HL-60 (cell line): ENCODE measurements around the gene GATA6.

Experiments used
- DNase-seq, 2 experiments: peaks; one replicate each; pipeline ENCODE4 v3.0.0-alpha.2; 2010 to 2020; ENCODE audit warnings: low read depth in 1 of 2, low spot score in 1 of 2
- H3K27ac ChIP-seq: fragments of 250-450 bp; sonication (Bioruptor Pico); replicated peaks from 2 replicates; pipeline ENCODE4 v1.5.1; 2020; ENCODE audit warnings: mild to moderate bottlenecking, moderate library complexity
- H3K27me3 ChIP-seq: fragments of 250-450 bp; sonication (Bioruptor Pico); 2 replicates; pipeline ENCODE4 v1.5.1; 2021; ENCODE audit warnings: mild to moderate bottlenecking, moderate library complexity; ENCODE audit not compliant: insufficient read depth, poor library complexity, severe bottlenecking
- H3K4me3 ChIP-seq: replicated peaks from 2 replicates; pipeline ENCODE4 v1.5.1; 2011; ENCODE audit warnings: mild to moderate bottlenecking, control low read depth, low read length; ENCODE audit not compliant: insufficient read depth
- CTCF ChIP-seq: IDR thresholded peaks from one replicate; pipeline ENCODE4 v1.5.1; 2011; ENCODE audit warnings: low read length, control low read depth, inconsistent platforms; ENCODE audit not compliant: insufficient read depth
- GABPA ChIP-seq: IDR thresholded peaks from 2 replicates; pipeline ENCODE4 v1.6.1; 2012; ENCODE audit warnings: low read depth
- POLR2AphosphoS5 ChIP-seq: IDR thresholded peaks from 2 replicates; pipeline ENCODE4 v1.6.1; 2012; ENCODE audit warnings: low read depth
- REST ChIP-seq: IDR thresholded peaks from 2 replicates; pipeline ENCODE4 v1.6.1; 2012; ENCODE audit warnings: low read depth; ENCODE audit not compliant: insufficient replicate concordance
- SPI1 ChIP-seq: IDR thresholded peaks from 2 replicates; pipeline ENCODE4 v1.6.1; 2012; ENCODE audit warnings: low read depth, mild to moderate bottlenecking, borderline replicate concordance

The GATA6 gene

GRCh38 chr18:22163416-22164161, 5.8 kb upstream of the GATA6 start:
- no peak for DNase-seq
- Histone ChIP-seq H3K27me3 (peaks cover 75% of the 10 kb centered on the region), H3K4me3 (no peak overlapping the region), H3K27ac (no peak overlapping the region)
- TF ChIP-seq CTCF (no peak), GABPA (no peak), POLR2AphosphoS5 (no peak), REST (no peak), SPI1 (no peak)

- Histone ChIP-seq H3K27me3 (peaks cover 73% of the 10 kb centered on the region), H3K4me3 (no peak overlapping the region), H3K27ac (no peak overlapping the region)
- DNase-seq: no peak
- TF ChIP-seq POLR2AphosphoS5: no peak
Measured at GRCh38 chr18:22164337-22165048, 4.9 kb upstream of the GATA6 start.

GRCh38 chr18:22165049-22165602, 4.3 kb upstream of the GATA6 start:
- no peak for TF ChIP-seq GABPA
- no peak for TF ChIP-seq SPI1
- TF ChIP-seq POLR2AphosphoS5: no peak
- no peak for TF ChIP-seq CTCF
- no peak for TF ChIP-seq REST
- DNase-seq: no peak
- Histone ChIP-seq H3K4me3 (no peak overlapping the region), H3K27ac (no peak overlapping the region), H3K27me3 (peaks cover 79% of the 10 kb centered on the region)

- no peak overlapping the region for H3K27ac ChIP-seq
- TF ChIP-seq GABPA: no peak
- TF ChIP-seq REST: no peak
- no peak for TF ChIP-seq POLR2AphosphoS5
- no peak for TF ChIP-seq SPI1
- no peak for TF ChIP-seq CTCF
- DNase-seq: no peak
- H3K4me3 ChIP-seq: no peak overlapping the region
- peaks cover 83% of the 10 kb centered on the region for H3K27me3 ChIP-seq
Measured at GRCh38 chr18:22165603-22166068, 3.8 kb upstream of the GATA6 start.
